ENCODE results near the gene INAFM2. TPM values are rescaled to one million over a fixed set of nuclear protein-coding genes. Genes with fewer than 3 reads are reported as not detected.

INAFM2 gene
- total and polyA plus RNA-seq, 9 of the 15 experiments (the other 6 are each of a cell fraction or from before 2014, with no cell fraction given), result 11.8 to 43.1 (median 27.2) TPM

GRCh38 chr15:40330368-40330836 is 6.9 kb downstream of the INAFM2 start (continued):
- TF ChIP-seq PRDM10 (IDR thresholded peaks at IDR 0.05; ENCODE audit: partially characterized antibody) (peak; percentile 48), THAP12 (CRISPR knock-in tag; IDR thresholded peaks at IDR 0.05) (no peak), NR1H2 (CRISPR knock-in tag; IDR thresholded peaks at IDR 0.05) (no peak), ZNF75A (CRISPR knock-in tag; IDR thresholded peaks at IDR 0.05) (no peak), GABPA (tag; conservative IDR thresholded peaks at IDR 0.05; ENCODE audit: low read depth) (no peak), RAD51 (IDR thresholded peaks at IDR 0.05; ENCODE audit: borderline replicate concordance, low read depth) (no peak), ZBTB7A (IDR thresholded peaks at IDR 0.05; ENCODE audit: borderline replicate concordance, control insufficient read depth, low read depth, low read length) (peak; percentile 59; the same call in 1 of the 2 replicates), MED1 (CRISPR knock-in tag; IDR thresholded peaks at IDR 0.05; ENCODE audit: borderline replicate concordance) (no peak), SMC3 (conservative IDR thresholded peaks at IDR 0.05; ENCODE audit: insufficient read depth, low read depth, low read length) (no peak), MAFK (IDR thresholded peaks at IDR 0.05; ENCODE audit: low read length) (no peak), NEUROD1 (IDR thresholded peaks at IDR 0.05; ENCODE audit: borderline replicate concordance, low read depth, low read length, partially characterized antibody) (no peak), ZNF551 (CRISPR knock-in tag; IDR thresholded peaks at IDR 0.05) (no peak), TFAM (CRISPR knock-in tag; conservative IDR thresholded peaks at IDR 0.05) (no peak), PTBP1 (IDR thresholded peaks at IDR 0.05; ENCODE audit: low read depth, low read length) (no peak), PHTF2 (CRISPR knock-in tag; IDR thresholded peaks at IDR 0.05) (no peak), ZNF146 (CRISPR knock-in tag; IDR thresholded peaks at IDR 0.05; ENCODE audit: unreplicated experiment) (no peak), DACH1 (IDR thresholded peaks at IDR 0.05; ENCODE audit: partially characterized antibody) (no peak), ZNF175 (CRISPR knock-in tag; IDR thresholded peaks at IDR 0.05; ENCODE audit: low read depth) (peak; percentile 63; the same call in 1 of the 2 replicates), SAFB2 (IDR thresholded peaks at IDR 0.05; ENCODE audit: borderline replicate concordance, low read depth, low read length, severe bottlenecking) (no peak), ZNF444 (CRISPR knock-in tag; IDR thresholded peaks at IDR 0.05) (no peak), PML (IDR thresholded peaks at IDR 0.05; ENCODE audit: low read length) (peak; percentile 51; the same call in 1 of the 2 replicates), ETV6 (IDR thresholded peaks at IDR 0.05; ENCODE audit: borderline replicate concordance in 1 of 2, low read depth in 2 of 2, low read length in 1 of 2) (no peak), ETV6 (CRISPR knock-in tag; IDR thresholded peaks at IDR 0.05; ENCODE audit: borderline replicate concordance) (no peak)

All from K562 (cell line).